ENCODE measurements around the gene LAMTOR1. TPM values are rescaled to one million over a fixed set of nuclear protein-coding genes. Genes with fewer than 3 reads are reported as not detected.

The LAMTOR1 gene
- total and polyA plus RNA-seq, 10 of the 15 experiments (the other 5 are each of a cell fraction or from before 2014, with no cell fraction given) = 58.8 to 141 (median 110) TPM

GRCh38 chr11:72080326-72081183 lies 22.5 kb downstream of the LAMTOR1 start, which contains the start of the genes LRRC51 and NUMA1 (continued):
- peak; percentile 98 for TF ChIP-seq CREM (IDR thresholded peaks at IDR 0.05; ENCODE audit: low read depth)
- peak; percentile 81 for TF ChIP-seq ATF7 (IDR thresholded peaks at IDR 0.05; ENCODE audit: low read depth)
- TF ChIP-seq ATF2 (IDR thresholded peaks at IDR 0.05; ENCODE audit: low read length) = no peak
- TF ChIP-seq ZBTB4 (CRISPR knock-in tag; IDR thresholded peaks at IDR 0.05) = no peak
- TF ChIP-seq CUX1 (IDR thresholded peaks at IDR 0.05; ENCODE audit: insufficient replicate concordance, low read depth, low read length) = no peak
- no peak for TF ChIP-seq ZNF274 (IDR thresholded peaks at IDR 0.05; ENCODE audit: insufficient read depth, insufficient read length)
- TF ChIP-seq MXI1 (IDR thresholded peaks at IDR 0.05; ENCODE audit: low read depth, low read length) = peak; percentile 99
- no peak; the same call in 1 of the 2 replicates for TF ChIP-seq ZBED1 (IDR thresholded peaks at IDR 0.05; ENCODE audit: borderline replicate concordance)
- TF ChIP-seq ZBTB11 (CRISPR knock-in tag; IDR thresholded peaks at IDR 0.05) = no peak
- TF ChIP-seq REST (IDR thresholded peaks at IDR 0.05; ENCODE audit: low read depth, low read length) = no peak
